ENCODE results near the gene NELL1. TPM values are rescaled to one million over a fixed set of nuclear protein-coding genes. Genes with fewer than 3 reads are reported as not detected.

Gene NELL1
- total and polyA plus RNA-seq, 10 donors = 0.20 TPM; not detected in 9

DNA sequence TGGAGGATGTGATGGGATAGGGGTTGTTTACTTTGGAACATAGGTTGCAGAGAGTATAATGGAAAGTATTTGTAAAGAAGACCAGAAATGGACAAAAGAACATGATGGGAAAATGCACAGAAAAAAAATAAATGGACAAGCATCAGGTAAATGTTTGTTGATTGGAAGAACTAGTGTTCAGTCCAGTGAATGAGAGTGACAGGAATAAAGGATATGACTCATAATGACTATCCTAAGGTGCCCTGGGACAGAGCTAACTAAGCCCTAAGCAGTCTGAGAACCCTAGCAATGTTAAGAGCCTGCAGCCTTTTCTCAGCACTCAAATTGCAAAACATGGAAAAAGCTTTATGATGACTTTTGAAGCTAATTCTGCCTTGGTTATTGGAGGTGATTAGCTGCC is 790.7 kb downstream of the NELL1 start:
- H3K27me3 ChIP-seq (replicated peaks in 1 of 7) = no peaks in the 10 kb centered on the region
- H3K4me1 ChIP-seq = no peaks in the 10 kb centered on the region
- H3K27ac ChIP-seq = no peak overlapping the region
- intact Hi-C loops (cut with DNase I; ENCODE audit: low total_unique reads) = no loop called here
- no peak overlapping the region for H3K4me3 ChIP-seq
- no peaks in the 10 kb centered on the region for H3K36me3 ChIP-seq
- peaks cover 0 to 11% (median 0%) of the 10 kb centered on the region in 8 donors for H3K9me3 ChIP-seq
- no peak for TF ChIP-seq POLR2AphosphoS5 (IDR thresholded peaks at IDR 0.05)
- TF ChIP-seq, protein P1, sequence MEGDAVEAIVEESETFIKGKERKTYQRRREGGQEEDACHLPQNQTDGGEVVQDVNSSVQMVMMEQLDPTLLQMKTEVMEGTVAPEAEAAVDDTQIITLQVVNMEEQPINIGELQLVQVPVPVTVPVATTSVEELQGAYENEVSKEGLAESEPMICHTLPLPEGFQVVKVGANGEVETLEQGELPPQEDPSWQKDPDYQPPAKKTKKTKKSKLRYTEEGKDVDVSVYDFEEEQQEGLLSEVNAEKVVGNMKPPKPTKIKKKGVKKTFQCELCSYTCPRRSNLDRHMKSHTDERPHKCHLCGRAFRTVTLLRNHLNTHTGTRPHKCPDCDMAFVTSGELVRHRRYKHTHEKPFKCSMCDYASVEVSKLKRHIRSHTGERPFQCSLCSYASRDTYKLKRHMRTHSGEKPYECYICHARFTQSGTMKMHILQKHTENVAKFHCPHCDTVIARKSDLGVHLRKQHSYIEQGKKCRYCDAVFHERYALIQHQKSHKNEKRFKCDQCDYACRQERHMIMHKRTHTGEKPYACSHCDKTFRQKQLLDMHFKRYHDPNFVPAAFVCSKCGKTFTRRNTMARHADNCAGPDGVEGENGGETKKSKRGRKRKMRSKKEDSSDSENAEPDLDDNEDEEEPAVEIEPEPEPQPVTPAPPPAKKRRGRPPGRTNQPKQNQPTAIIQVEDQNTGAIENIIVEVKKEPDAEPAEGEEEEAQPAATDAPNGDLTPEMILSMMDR (IDR thresholded peaks at IDR 0.05 in 8 of 11, conservative IDR thresholded peaks at IDR 0.05 in 3 of 11) = no peak
- no peak for TF ChIP-seq POLR2A (IDR thresholded peaks at IDR 0.05)
- DNase-seq = no peak

DNA sequence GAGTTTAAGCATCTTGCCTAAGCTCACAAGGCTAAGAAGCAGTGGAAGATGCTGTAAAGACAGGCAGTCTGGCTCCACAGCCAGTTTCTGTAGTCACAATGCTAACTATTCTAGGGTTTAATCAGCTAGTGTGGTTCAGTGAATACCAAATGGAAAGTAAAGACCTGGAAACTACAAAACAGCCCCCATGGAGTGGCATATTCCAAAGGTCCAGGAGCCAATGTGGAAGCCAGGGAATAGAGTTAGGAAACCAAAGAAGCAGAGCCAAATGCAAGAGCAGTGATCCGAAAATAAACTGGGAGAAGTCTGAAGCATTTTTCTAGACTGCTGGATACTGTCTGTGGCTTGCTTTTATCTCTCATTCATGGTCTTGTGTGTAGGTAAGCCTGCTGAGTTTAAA is 792.3 kb downstream of the NELL1 start:
- WGBS, 5 donors = 76 to 93% (median 84%) methylated on average over 1 of the region's 1 CpG
- Histone ChIP-seq H3K9me3 (peaks cover 0 to 10% (median 0%) of the 10 kb centered on the region in 8 donors), H3K27ac (no peak overlapping the region), H3K27me3 (replicated peaks in 1 of 7) (no peaks in the 10 kb centered on the region), H3K4me1 (no peaks in the 10 kb centered on the region), H3K4me3 (no peak overlapping the region), H3K36me3 (no peaks in the 10 kb centered on the region)
- no peak for DNase-seq
- intact Hi-C loops (cut with DNase I; ENCODE audit: low total_unique reads) = no loop called here
- TF ChIP-seq, protein P1 (IDR thresholded peaks at IDR 0.05 in 8 of 11, conservative IDR thresholded peaks at IDR 0.05 in 3 of 11) = no peak
- TF ChIP-seq POLR2A (IDR thresholded peaks at IDR 0.05) (no peak), POLR2AphosphoS5 (IDR thresholded peaks at IDR 0.05) (no peak)

DNA sequence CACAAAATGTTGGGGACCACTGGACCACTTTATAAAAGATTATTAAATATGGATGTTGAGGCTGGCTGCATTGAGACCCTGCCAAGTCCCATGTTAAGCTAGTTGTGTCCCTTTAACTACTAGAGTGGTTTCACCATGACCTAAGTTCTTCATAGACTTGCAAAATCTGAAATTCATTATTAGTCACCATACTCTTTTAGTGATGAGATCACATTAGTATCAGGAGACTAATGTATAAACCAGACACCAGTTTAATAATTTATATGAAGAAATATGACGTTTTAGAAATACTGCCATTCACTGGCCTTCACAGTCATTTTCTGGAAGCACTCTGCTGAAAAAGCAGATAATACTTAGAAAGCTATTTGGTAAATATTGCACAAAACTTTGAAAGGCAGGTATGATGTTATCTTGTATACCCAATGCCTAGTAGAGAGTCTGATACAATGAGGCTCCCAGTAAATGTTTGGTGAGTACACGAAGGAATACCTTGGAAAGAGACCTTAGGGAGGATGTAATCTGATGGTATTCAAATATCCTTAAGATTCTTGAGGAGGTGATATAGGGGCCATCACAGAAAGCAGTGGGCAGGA is 795.3 kb downstream of the NELL1 start:
- Histone ChIP-seq H3K9me3 (peaks cover 0 to 10% (median 0%) of the 10 kb centered on the region in 8 donors), H3K27ac (no peak overlapping the region), H3K4me3 (no peak overlapping the region), H3K36me3 (no peaks in the 10 kb centered on the region), H3K27me3 (replicated peaks in 1 of 7) (no peaks in the 10 kb centered on the region), H3K4me1 (no peaks in the 10 kb centered on the region)
- intact Hi-C loops (cut with DNase I; ENCODE audit: low total_unique reads) = no loop called here
- TF ChIP-seq, protein P1 (IDR thresholded peaks at IDR 0.05 in 8 of 11, conservative IDR thresholded peaks at IDR 0.05 in 3 of 11) = no peak
- TF ChIP-seq POLR2A (IDR thresholded peaks at IDR 0.05) = no peak
- TF ChIP-seq POLR2AphosphoS5 (IDR thresholded peaks at IDR 0.05) = no peak
- DNase-seq = no peak
- WGBS, 5 donors = 72 to 82% (median 74%) methylated on average over 2 of the region's 2 CpGs

DNA sequence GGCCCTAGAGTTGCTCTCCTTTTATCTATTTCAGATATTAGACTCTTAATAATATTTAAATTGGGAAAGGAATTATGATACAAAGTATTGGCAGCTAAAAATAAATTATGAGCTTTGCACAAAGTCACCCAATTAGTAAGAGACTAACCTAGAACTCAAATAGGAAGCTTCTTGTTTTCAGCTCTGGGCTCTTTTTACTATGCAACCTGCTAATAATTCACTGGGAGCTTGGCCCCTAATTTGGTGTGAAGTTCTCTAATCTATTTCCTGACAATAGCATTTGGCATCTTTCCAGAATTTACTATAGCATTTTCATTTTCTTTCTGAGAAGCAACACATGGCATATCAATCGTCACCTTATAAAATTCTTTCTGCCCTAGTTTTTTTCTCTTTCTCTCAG is 795.8 kb downstream of the NELL1 start:
- Histone ChIP-seq H3K4me3 (no peak overlapping the region), H3K4me1 (no peaks in the 10 kb centered on the region), H3K27ac (no peak overlapping the region), H3K27me3 (replicated peaks in 1 of 7) (no peaks in the 10 kb centered on the region), H3K36me3 (no peaks in the 10 kb centered on the region), H3K9me3 (peaks cover 0 to 10% (median 0%) of the 10 kb centered on the region in 8 donors)
- TF ChIP-seq, protein P1 (IDR thresholded peaks at IDR 0.05 in 8 of 11, conservative IDR thresholded peaks at IDR 0.05 in 3 of 11) = no peak
- TF ChIP-seq POLR2AphosphoS5 (IDR thresholded peaks at IDR 0.05) = no peak
- TF ChIP-seq POLR2A (IDR thresholded peaks at IDR 0.05) = no peak
- intact Hi-C loops (cut with DNase I; ENCODE audit: low total_unique reads) = no loop called here
- no peak for DNase-seq
- WGBS, 5 donors = 37 to 64% (median 60%) methylated on average over 1 of the region's 1 CpG

Data from spleen (tissue), 11 donors.